Activated naive CD8-positive, alpha-beta T cell treated with anti-CD3 and anti-CD28 coated beads, Interleukin-2, amount 50 U/mL, for 24 hours (primary cell): ENCODE results near the gene TRIM24.
A peak's percentile ranks its signal among the peaks of the same experiment; 100 is the strongest.
"Not testable (repeated sequence)": the region's sequence is repeated elsewhere in the genome, so short reads cannot be mapped to it uniquely, and the experiment has no call there.

Experiments used
- ATAC-seq: fragments of 150-1000 bp; cut with Tn5 transposase; one replicate; pipeline ENCODE4 v1.10.0; 2021
- DNase-seq: peaks from one replicate; pipeline ENCODE4 v3.0.0; 2021
- H3K27ac Mint-ChIP-seq: one replicate; pipeline ENCODE4 v1.8.0; 2021; ENCODE audit warnings: mild to moderate bottlenecking, mixed read lengths
- H3K27me3 Mint-ChIP-seq: one replicate; pipeline ENCODE4 v1.8.0; 2021; ENCODE audit warnings: mixed read lengths
- H3K36me3 Mint-ChIP-seq: one replicate; pipeline ENCODE4 v1.8.0; 2021; ENCODE audit warnings: low read depth, mixed read lengths
- H3K4me1 Mint-ChIP-seq: one replicate; pipeline ENCODE4 v1.8.0; 2021; ENCODE audit warnings: mixed read lengths
- H3K4me3 Mint-ChIP-seq: one replicate; pipeline ENCODE4 v1.8.0; 2021; ENCODE audit warnings: mild to moderate bottlenecking, moderate library complexity, mixed read lengths
- H3K9me3 Mint-ChIP-seq: one replicate; pipeline ENCODE4 v1.8.0; 2021; ENCODE audit warnings: mixed read lengths

Gene TRIM24

GRCh38 chr7:138499340-138499739, 39.3 kb downstream of the TRIM24 start:
- no peaks in the 10 kb centered on the region for H3K9me3 Mint-ChIP-seq
- no peak overlapping the region for H3K27ac Mint-ChIP-seq
- no peak overlapping the region for H3K4me3 Mint-ChIP-seq
- H3K4me1 Mint-ChIP-seq: peaks cover 21% of the 10 kb centered on the region
- no peaks in the 10 kb centered on the region for H3K27me3 Mint-ChIP-seq
- ATAC-seq: no peak
- H3K36me3 Mint-ChIP-seq: peaks cover 27% of the 10 kb centered on the region
- DNase-seq: no peak

- Mint-ChIP-seq H3K4me1 (peaks cover 18% of the 10 kb centered on the region), H3K36me3 (peaks cover 27% of the 10 kb centered on the region)
- not testable (repeated sequence) for H3K4me3 Mint-ChIP-seq, H3K27ac Mint-ChIP-seq, DNase-seq, H3K27me3 Mint-ChIP-seq, H3K9me3 Mint-ChIP-seq, ATAC-seq
Observed at GRCh38 chr7:138500303-138500702, 40.2 kb downstream of the TRIM24 start.

- Mint-ChIP-seq H3K9me3 (peaks cover 3% of the 10 kb centered on the region), H3K4me3 (no peak overlapping the region), H3K27ac (no peak overlapping the region), H3K36me3 (peaks cover 33% of the 10 kb centered on the region), H3K4me1 (peaks cover 14% of the 10 kb centered on the region), H3K27me3 (no peaks in the 10 kb centered on the region)
- DNase-seq: no peak
- peak; percentile 59 for ATAC-seq
Observed at GRCh38 chr7:138500892-138501291, 40.8 kb downstream of the TRIM24 start.

- Mint-ChIP-seq H3K27me3 (no peaks in the 10 kb centered on the region), H3K36me3 (peaks cover 39% of the 10 kb centered on the region)
Observed at GRCh38 chr7:138502023-138502767, 42.1 kb downstream of the TRIM24 start.

GRCh38 chr7:138505361-138505873, 45.4 kb downstream of the TRIM24 start:
- peaks cover 19% of the 10 kb centered on the region for H3K4me1 Mint-ChIP-seq
- DNase-seq (no peak), ATAC-seq (no peak)
- peaks cover 3% of the 10 kb centered on the region for H3K9me3 Mint-ChIP-seq
- H3K36me3 Mint-ChIP-seq: peaks cover 41% of the 10 kb centered on the region
- H3K27ac Mint-ChIP-seq: no peak overlapping the region
- no peaks in the 10 kb centered on the region for H3K27me3 Mint-ChIP-seq
- no peak overlapping the region for H3K4me3 Mint-ChIP-seq

More at GRCh38 chr7:138502023-138502767, 42.1 kb downstream of the TRIM24 start:
- no peak overlapping the region for H3K27ac Mint-ChIP-seq
- ATAC-seq: no peak
- H3K4me3 Mint-ChIP-seq: no peak overlapping the region
- peaks cover 3% of the 10 kb centered on the region for H3K9me3 Mint-ChIP-seq
- DNase-seq: no peak
- H3K4me1 Mint-ChIP-seq: peaks cover 19% of the 10 kb centered on the region

- DNase-seq (no peak), ATAC-seq (no peak)
- H3K4me3 Mint-ChIP-seq: no peak overlapping the region
- peaks cover 17% of the 10 kb centered on the region for H3K4me1 Mint-ChIP-seq
- peaks cover 6% of the 10 kb centered on the region for H3K9me3 Mint-ChIP-seq
- H3K36me3 Mint-ChIP-seq: peaks cover 50% of the 10 kb centered on the region
- no peaks in the 10 kb centered on the region for H3K27me3 Mint-ChIP-seq
- H3K27ac Mint-ChIP-seq: no peak overlapping the region
Observed at GRCh38 chr7:138506764-138507163, 46.7 kb downstream of the TRIM24 start.

GRCh38 chr7:138510003-138510402, 49.9 kb downstream of the TRIM24 start:
- peaks cover 70% of the 10 kb centered on the region for H3K36me3 Mint-ChIP-seq
- H3K9me3 Mint-ChIP-seq: peaks cover 10% of the 10 kb centered on the region
- H3K4me1 Mint-ChIP-seq: peaks cover 6% of the 10 kb centered on the region
- H3K27me3 Mint-ChIP-seq: no peaks in the 10 kb centered on the region
- H3K27ac Mint-ChIP-seq: no peak overlapping the region
- DNase-seq (no peak), ATAC-seq (no peak)
- no peak overlapping the region for H3K4me3 Mint-ChIP-seq

- ATAC-seq (no peak), DNase-seq (no peak)
- Mint-ChIP-seq H3K27ac (no peak overlapping the region), H3K4me1 (no peaks in the 10 kb centered on the region), H3K9me3 (peaks cover 7% of the 10 kb centered on the region), H3K4me3 (no peak overlapping the region), H3K27me3 (no peaks in the 10 kb centered on the region), H3K36me3 (peaks cover 63% of the 10 kb centered on the region)
Observed at GRCh38 chr7:138512092-138512858, 52.2 kb downstream of the TRIM24 start.

GRCh38 chr7:138512885-138513284, 52.8 kb downstream of the TRIM24 start:
- no peak overlapping the region for H3K27ac Mint-ChIP-seq
- ATAC-seq: no peak

GRCh38 chr7:138513344-138513871, 53.3 kb downstream of the TRIM24 start:
- Mint-ChIP-seq H3K27ac (no peak overlapping the region), H3K27me3 (no peaks in the 10 kb centered on the region), H3K4me1 (no peaks in the 10 kb centered on the region), H3K9me3 (peaks cover 7% of the 10 kb centered on the region), H3K4me3 (no peak overlapping the region), H3K36me3 (peaks cover 62% of the 10 kb centered on the region)
- no peak for ATAC-seq
- DNase-seq: no peak

More at GRCh38 chr7:138512885-138513284, 52.8 kb downstream of the TRIM24 start:
- H3K4me3 Mint-ChIP-seq: no peak overlapping the region
- DNase-seq: no peak
- H3K36me3 Mint-ChIP-seq: peaks cover 67% of the 10 kb centered on the region
- peaks cover 7% of the 10 kb centered on the region for H3K9me3 Mint-ChIP-seq
- H3K4me1 Mint-ChIP-seq: no peaks in the 10 kb centered on the region
- H3K27me3 Mint-ChIP-seq: no peaks in the 10 kb centered on the region

- Mint-ChIP-seq H3K36me3 (peaks cover 63% of the 10 kb centered on the region), H3K27ac (no peak overlapping the region), H3K9me3 (peaks cover 7% of the 10 kb centered on the region), H3K27me3 (no peaks in the 10 kb centered on the region), H3K4me1 (no peaks in the 10 kb centered on the region), H3K4me3 (no peak overlapping the region)
- no peak for DNase-seq
- ATAC-seq: no peak
Observed at GRCh38 chr7:138514044-138514443, 54.0 kb downstream of the TRIM24 start.

- peaks cover 7% of the 10 kb centered on the region for H3K9me3 Mint-ChIP-seq
- DNase-seq: no peak
Observed at GRCh38 chr7:138515001-138515528, 55.0 kb downstream of the TRIM24 start.

GRCh38 chr7:138519061-138519798, 59.2 kb downstream of the TRIM24 start:
- Mint-ChIP-seq H3K9me3 (peaks cover 4% of the 10 kb centered on the region), H3K27ac (no peak overlapping the region), H3K36me3 (peaks cover 71% of the 10 kb centered on the region), H3K4me3 (no peak overlapping the region), H3K27me3 (no peaks in the 10 kb centered on the region), H3K4me1 (no peaks in the 10 kb centered on the region)
- no peak for ATAC-seq
- no peak for DNase-seq

More at GRCh38 chr7:138515001-138515528, 55.0 kb downstream of the TRIM24 start:
- Mint-ChIP-seq H3K27ac (no peak overlapping the region), H3K36me3 (peaks cover 67% of the 10 kb centered on the region), H3K4me3 (no peak overlapping the region), H3K4me1 (no peaks in the 10 kb centered on the region), H3K27me3 (no peaks in the 10 kb centered on the region)
- no peak for ATAC-seq

GRCh38 chr7:138520742-138521141, 60.7 kb downstream of the TRIM24 start:
- Mint-ChIP-seq H3K4me1 (no peaks in the 10 kb centered on the region), H3K4me3 (no peak overlapping the region), H3K27ac (no peak overlapping the region), H3K9me3 (peaks cover 6% of the 10 kb centered on the region), H3K36me3 (peaks cover 65% of the 10 kb centered on the region), H3K27me3 (no peaks in the 10 kb centered on the region)
- ATAC-seq (no peak), DNase-seq (no peak)
